ENCODE measurements around the gene DOCK7. TPM values are rescaled to one million over a fixed set of nuclear protein-coding genes. Genes with fewer than 3 reads are reported as not detected.
"Not testable (repeated sequence)": the region's sequence is repeated elsewhere in the genome, so short reads cannot be mapped to it uniquely, and the experiment has no call there.

DOCK7 gene
- total RNA-seq, 1 donor from 2014 or later, result 10.2 TPM

DNA sequence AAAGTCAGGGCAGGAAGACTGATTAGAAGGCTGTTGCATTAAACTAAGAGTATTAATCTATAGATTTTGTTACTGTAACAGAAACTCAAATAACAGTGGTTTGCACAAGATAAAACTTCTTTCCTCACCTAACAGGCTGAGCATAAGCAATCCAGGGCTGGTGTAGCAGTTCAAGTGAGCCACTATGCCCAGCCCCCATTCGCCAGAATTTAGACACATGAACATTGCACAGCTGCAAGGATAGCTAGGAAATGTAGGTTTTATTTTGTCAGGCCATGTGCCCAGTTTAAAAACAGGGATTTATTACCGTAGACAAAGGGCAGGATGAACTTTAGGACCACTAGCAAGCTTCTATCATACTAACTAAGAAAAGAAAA, 19.5 kb upstream of the DOCK7 start:
- Histone ChIP-seq H3K36me3 (no peaks in the 10 kb centered on the region), H3K9me3 (replicated peaks) (peaks cover 8% of the 10 kb centered on the region), H3K27ac (replicated peaks) (no peak overlapping the region), H3K4me3 (no peak overlapping the region), H3K4me1 (no peaks in the 10 kb centered on the region), H3K27me3 (ENCODE audit: low read depth) (peaks cover 43% of the 10 kb centered on the region)
- no peak for DNase-seq
- intact Hi-C loops (cut with micrococcal nuclease), result no loop called here
- TF ChIP-seq, protein P1, sequence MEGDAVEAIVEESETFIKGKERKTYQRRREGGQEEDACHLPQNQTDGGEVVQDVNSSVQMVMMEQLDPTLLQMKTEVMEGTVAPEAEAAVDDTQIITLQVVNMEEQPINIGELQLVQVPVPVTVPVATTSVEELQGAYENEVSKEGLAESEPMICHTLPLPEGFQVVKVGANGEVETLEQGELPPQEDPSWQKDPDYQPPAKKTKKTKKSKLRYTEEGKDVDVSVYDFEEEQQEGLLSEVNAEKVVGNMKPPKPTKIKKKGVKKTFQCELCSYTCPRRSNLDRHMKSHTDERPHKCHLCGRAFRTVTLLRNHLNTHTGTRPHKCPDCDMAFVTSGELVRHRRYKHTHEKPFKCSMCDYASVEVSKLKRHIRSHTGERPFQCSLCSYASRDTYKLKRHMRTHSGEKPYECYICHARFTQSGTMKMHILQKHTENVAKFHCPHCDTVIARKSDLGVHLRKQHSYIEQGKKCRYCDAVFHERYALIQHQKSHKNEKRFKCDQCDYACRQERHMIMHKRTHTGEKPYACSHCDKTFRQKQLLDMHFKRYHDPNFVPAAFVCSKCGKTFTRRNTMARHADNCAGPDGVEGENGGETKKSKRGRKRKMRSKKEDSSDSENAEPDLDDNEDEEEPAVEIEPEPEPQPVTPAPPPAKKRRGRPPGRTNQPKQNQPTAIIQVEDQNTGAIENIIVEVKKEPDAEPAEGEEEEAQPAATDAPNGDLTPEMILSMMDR (IDR thresholded peaks at IDR 0.05; ENCODE audit: borderline replicate concordance), result no peak

DNA sequence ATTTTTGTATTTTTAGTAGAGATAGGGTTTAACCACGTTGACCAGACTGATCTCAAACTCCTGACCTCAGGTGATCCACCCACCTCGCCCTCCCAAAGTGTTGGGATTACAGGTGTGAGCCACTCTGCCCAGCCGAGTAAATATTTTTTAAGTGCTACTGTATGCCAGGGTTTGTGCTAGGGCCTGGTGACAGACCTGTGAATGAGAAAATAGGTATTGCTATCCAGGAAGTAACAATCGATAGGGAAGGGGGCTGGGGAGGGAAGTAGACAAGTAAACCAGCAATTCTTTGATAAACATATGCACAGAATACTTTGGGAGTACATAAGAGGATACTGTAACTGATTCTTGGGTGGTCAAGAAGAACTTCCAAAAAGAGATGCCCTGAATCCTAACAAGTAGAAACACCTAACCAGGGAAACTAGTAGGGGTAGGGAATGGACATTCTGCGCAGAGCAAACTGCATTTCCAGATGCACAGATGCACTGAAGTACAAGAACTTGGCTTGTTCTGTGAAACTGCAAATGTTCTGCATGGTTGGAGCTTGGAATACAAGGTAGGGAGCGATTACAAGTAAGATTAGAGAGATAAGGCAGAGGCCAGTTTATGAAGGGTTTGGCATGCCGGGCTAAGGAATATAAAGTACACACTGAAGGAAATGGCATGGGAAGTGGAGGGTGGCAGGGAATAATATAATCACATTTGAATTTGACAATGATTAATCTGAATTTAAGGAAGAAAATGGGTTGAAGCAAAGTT, 19.0 kb upstream of the DOCK7 start:
- Histone ChIP-seq H3K27ac (replicated peaks) (no peak overlapping the region), H3K4me1 (no peaks in the 10 kb centered on the region), H3K4me3 (no peak overlapping the region), H3K27me3 (ENCODE audit: low read depth) (peaks cover 43% of the 10 kb centered on the region), H3K36me3 (no peaks in the 10 kb centered on the region), H3K9me3 (replicated peaks) (peaks cover 8% of the 10 kb centered on the region)
- TF ChIP-seq, protein P1 (IDR thresholded peaks at IDR 0.05; ENCODE audit: borderline replicate concordance), result no peak
- intact Hi-C loops (cut with micrococcal nuclease), result no loop called here
- DNase-seq, result no peak

DNA sequence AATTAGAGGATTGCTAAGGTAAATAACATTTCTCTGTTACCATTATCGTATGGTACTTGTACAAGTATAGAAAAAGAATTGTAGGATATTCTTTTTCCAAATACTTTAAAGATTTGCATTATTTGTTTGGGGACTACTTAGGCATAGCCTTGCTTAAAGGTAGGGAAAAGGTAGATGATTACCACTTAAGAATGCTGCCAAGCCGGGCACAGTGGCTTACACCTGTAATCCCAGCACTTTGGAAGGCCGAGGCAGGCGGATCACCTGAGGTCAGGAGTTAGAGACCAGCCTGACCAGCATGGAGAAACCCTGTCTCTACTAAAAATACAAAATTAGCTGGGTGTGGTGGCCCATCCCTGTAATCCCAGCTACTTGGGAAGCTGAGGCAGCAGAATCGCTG, 10.0 kb upstream of the DOCK7 start:
- DNase-seq; H3K4me1 ChIP-seq; H3K27me3 ChIP-seq (ENCODE audit: low read depth); H3K27ac ChIP-seq (replicated peaks); intact Hi-C loops (cut with micrococcal nuclease); H3K36me3 ChIP-seq; H3K9me3 ChIP-seq (replicated peaks); H3K4me3 ChIP-seq: not testable (repeated sequence)

DNA sequence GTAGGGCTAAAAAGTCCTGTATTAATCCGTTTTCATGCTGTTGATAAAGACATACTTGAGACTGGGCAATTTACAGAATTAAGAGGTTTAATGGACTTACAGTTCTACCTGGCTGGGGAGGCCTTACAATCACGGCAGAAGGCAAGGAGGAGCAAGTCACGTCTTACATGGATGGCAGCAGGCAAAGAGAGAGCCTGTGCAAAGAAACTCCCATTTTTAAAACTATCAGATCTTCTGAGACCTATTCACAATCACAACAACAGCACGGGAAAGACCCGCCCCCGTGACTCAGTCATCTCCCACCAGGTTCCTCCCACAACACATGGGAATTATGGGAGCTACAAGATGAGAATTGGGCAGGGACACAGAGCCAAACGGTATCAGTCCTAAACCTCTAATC, 6.3 kb upstream of the DOCK7 start:
- DNase-seq; intact Hi-C loops (cut with micrococcal nuclease); H3K9me3 ChIP-seq (replicated peaks); H3K36me3 ChIP-seq; H3K27ac ChIP-seq (replicated peaks); H3K27me3 ChIP-seq (ENCODE audit: low read depth); H3K4me3 ChIP-seq: not testable (repeated sequence)
- peaks cover 22% of the 10 kb centered on the region for H3K4me1 ChIP-seq

DNA sequence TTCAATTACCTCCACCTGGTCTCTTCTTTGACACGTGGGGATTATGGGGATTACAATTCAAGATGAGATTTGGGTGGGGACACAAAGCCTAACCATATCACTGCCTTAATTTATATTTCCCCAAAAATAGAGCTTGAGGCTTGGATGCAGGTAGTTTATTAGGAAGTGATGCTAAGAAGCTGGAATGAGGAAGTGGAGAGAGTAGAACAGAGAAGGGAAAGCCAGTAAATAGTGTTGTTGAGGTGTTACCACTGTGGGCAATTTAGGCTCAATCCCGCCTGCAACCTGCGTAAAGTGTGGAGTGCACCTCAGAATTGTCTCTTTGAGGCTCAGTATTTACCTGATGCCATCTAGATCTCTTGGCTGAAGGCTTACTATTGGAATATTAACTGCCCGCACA, 4.9 kb upstream of the DOCK7 start:
- Histone ChIP-seq H3K27me3 (ENCODE audit: low read depth) (peaks cover 4% of the 10 kb centered on the region), H3K27ac (replicated peaks) (no peak overlapping the region), H3K4me1 (peaks cover 33% of the 10 kb centered on the region), H3K36me3 (no peaks in the 10 kb centered on the region), H3K9me3 (replicated peaks) (no peaks in the 10 kb centered on the region), H3K4me3 (no peak overlapping the region)
- TF ChIP-seq, protein P1 (IDR thresholded peaks at IDR 0.05; ENCODE audit: borderline replicate concordance), result no peak
- no peak for DNase-seq
- intact Hi-C loops (cut with micrococcal nuclease), result no loop called here

DNA sequence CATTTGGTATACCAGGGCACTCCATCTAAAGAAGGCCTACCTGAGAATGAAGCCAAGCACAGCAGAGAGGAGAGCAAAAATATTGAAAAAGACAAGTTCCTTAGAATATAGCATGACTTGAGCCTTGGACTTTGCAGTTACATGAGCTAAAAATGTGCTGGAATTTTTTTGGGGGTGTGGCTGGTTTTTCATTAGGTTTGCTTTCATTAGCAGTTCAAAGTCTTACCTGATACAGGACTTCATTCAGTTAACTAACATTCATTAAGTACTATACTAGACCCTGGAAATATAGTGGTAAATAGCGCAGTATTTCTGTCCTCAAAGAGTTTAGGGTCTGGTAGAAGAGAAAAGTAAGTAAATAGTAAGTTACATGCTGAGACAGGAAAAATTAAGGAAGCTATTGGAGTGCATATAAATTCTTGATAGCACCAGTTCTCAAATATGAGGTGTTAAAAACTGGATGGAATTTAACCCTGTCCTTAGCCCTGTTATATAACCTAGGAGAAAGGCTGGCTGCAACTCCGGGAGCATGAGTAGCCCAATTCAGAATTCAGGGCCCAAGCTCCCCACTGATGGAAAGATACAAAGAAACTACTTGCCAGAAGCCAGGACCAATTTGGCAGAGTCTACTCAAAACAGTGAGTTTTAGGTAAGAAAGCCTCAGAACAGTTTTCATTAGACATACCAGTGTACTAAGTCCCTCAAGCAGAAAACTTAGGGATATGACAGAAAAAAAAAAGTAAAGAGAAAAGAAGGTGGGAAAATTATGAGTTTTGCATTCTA, 3.1 kb upstream of the DOCK7 start:
- no peaks in the 10 kb centered on the region for H3K9me3 ChIP-seq (replicated peaks)
- H3K4me1 ChIP-seq, result peaks cover 50% of the 10 kb centered on the region
- peaks cover 4% of the 10 kb centered on the region for H3K27me3 ChIP-seq (ENCODE audit: low read depth)
- TF ChIP-seq, protein P1 (IDR thresholded peaks at IDR 0.05; ENCODE audit: borderline replicate concordance), result no peak
- no peak for DNase-seq
- peak overlapping the region; percentile 15 for H3K27ac ChIP-seq (replicated peaks)
- no peak overlapping the region for H3K4me3 ChIP-seq
- H3K36me3 ChIP-seq, result no peaks in the 10 kb centered on the region
- intact Hi-C loops (cut with micrococcal nuclease), result no loop called here

All from left ventricle myocardium inferior (tissue), 1 donor.